ENCODE data around the gene COPZ1. TPM values are rescaled to one million over a fixed set of nuclear protein-coding genes. Genes with fewer than 3 reads are reported as not detected.

The COPZ1 gene
- total and polyA plus RNA-seq, 2 donors (not counting 3 experiments of a cell fraction or from before 2014, with no cell fraction given): 143 to 174 TPM

DNA sequence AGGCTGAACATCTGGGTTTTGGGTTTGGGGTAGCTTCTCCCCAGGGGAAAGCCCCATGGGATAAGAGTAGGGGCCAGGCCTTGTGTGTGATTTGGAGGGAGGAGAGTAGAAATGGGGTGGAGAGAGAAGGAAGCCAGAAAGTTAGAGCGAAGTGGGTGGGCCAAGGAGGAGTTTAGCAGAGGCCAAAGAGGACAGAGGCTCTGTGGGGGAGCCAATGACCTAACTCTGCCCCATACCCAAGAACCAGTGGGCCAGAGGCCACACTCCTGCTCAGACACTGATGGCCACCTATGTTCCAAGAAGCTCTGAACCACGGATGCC, 50.3 kb downstream of the COPZ1 start:
- Histone ChIP-seq H3K4me3 (replicated peaks in 1 of 3; ENCODE audit: insufficient read depth in 1 of 3, low read depth in 1 of 3, low read length in 3 of 3) (no peak overlapping the region), H3K27ac (ENCODE audit: insufficient read depth, low read depth, low read length) (no peak overlapping the region), H4K20me1 (replicated peaks; ENCODE audit: control insufficient read depth, extremely low read depth, insufficient read depth, low read length) (no peaks in the 10 kb centered on the region), H2AFZ (ENCODE audit: low read depth, low read length) (no peak overlapping the region), H3K9me1 (replicated peaks; ENCODE audit: control insufficient read depth, extremely low read depth, insufficient read depth, low read length) (no peaks in the 10 kb centered on the region), H3K79me2 (ENCODE audit: control insufficient read depth, insufficient read depth, low read length) (no peaks in the 10 kb centered on the region), H3K27me3 (ENCODE audit: control insufficient read depth in 2 of 2, insufficient read depth in 2 of 2, low read length in 2 of 2) (no peaks in the 10 kb centered on the region), H3K4me1 (ENCODE audit: control insufficient read depth, extremely low read depth, insufficient read depth, low read length) (peaks cover 20% of the 10 kb centered on the region), H3K9me3 (replicated peaks; ENCODE audit: control insufficient read depth, insufficient read depth, low read length) (no peaks in the 10 kb centered on the region), H3K9ac (replicated peaks; ENCODE audit: extremely low read depth, insufficient read depth, low read length) (no peak overlapping the region), H3K4me2 (ENCODE audit: insufficient read depth, low read length) (no peak overlapping the region), H3K36me3 (ENCODE audit: control insufficient read depth in 2 of 2, extremely low read depth in 1 of 2, insufficient read depth in 2 of 2, low read length in 2 of 2) (no peaks in the 10 kb centered on the region)
- FAIRE-seq (no peak), DNase-seq (ENCODE audit: low read depth, low spot score) (no peak)
- dilution Hi-C loops (cut with MboI; ENCODE audit: extremely low pct_ligation_motif_present, low sequenced_read_pairs) (no loop called here), intact Hi-C loops (cut with micrococcal nuclease) (no loop called here)
- no TSS peak for BruUV-seq (replicated peaks)
- CTCF ChIA-PET: interaction anchor here (1.3 kb wide), 1 partner anchor 64 kb away, joined by 4 read pairs; no protein-coding TSS in a partner anchor
- TF ChIP-seq POLR2AphosphoS5 (IDR thresholded peaks at IDR 0.05; ENCODE audit: insufficient read depth, low read depth, low read length) (no peak), JUN (IDR thresholded peaks at IDR 0.05; ENCODE audit: borderline replicate concordance, insufficient read depth, insufficient read length, low read depth) (no peak)
- TF ChIP-seq, protein P1, sequence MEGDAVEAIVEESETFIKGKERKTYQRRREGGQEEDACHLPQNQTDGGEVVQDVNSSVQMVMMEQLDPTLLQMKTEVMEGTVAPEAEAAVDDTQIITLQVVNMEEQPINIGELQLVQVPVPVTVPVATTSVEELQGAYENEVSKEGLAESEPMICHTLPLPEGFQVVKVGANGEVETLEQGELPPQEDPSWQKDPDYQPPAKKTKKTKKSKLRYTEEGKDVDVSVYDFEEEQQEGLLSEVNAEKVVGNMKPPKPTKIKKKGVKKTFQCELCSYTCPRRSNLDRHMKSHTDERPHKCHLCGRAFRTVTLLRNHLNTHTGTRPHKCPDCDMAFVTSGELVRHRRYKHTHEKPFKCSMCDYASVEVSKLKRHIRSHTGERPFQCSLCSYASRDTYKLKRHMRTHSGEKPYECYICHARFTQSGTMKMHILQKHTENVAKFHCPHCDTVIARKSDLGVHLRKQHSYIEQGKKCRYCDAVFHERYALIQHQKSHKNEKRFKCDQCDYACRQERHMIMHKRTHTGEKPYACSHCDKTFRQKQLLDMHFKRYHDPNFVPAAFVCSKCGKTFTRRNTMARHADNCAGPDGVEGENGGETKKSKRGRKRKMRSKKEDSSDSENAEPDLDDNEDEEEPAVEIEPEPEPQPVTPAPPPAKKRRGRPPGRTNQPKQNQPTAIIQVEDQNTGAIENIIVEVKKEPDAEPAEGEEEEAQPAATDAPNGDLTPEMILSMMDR (IDR thresholded peaks at IDR 0.05; ENCODE audit: extremely low read depth in 1 of 2, insufficient read depth in 1 of 2, low read depth in 1 of 2, low read length in 2 of 2): no peak
- POLR2A ChIA-PET: no interaction called here

DNA sequence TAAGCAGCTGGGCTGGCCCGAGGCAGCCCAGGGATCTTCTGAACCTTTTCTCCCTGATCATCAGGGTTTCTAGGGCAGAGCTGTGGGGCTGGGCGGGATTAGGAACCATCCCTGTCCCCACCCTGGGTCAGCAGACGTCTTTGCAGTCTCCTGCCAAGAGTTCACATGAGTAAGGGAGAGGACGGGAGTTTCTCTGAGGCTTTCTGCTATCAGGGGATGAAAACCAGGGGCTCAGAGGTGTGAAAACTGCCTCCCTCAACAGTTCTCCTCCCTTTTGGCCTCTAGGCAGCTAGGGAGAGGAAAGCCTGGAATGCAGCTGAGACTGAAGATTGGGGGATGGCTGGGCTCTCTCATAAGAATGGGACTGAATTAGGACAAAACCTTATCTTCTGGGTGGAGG, 51.7 kb downstream of the COPZ1 start:
- Histone ChIP-seq H3K4me1 (ENCODE audit: control insufficient read depth, extremely low read depth, insufficient read depth, low read length) (peaks cover 13% of the 10 kb centered on the region), H3K27ac (ENCODE audit: insufficient read depth, low read depth, low read length) (no peak overlapping the region), H3K9me1 (replicated peaks; ENCODE audit: control insufficient read depth, extremely low read depth, insufficient read depth, low read length) (no peaks in the 10 kb centered on the region), H4K20me1 (replicated peaks; ENCODE audit: control insufficient read depth, extremely low read depth, insufficient read depth, low read length) (no peaks in the 10 kb centered on the region), H3K4me3 (replicated peaks in 1 of 3; ENCODE audit: insufficient read depth in 1 of 3, low read depth in 1 of 3, low read length in 3 of 3) (no peak overlapping the region), H3K79me2 (ENCODE audit: control insufficient read depth, insufficient read depth, low read length) (no peaks in the 10 kb centered on the region), H3K9ac (replicated peaks; ENCODE audit: extremely low read depth, insufficient read depth, low read length) (no peak overlapping the region), H3K4me2 (ENCODE audit: insufficient read depth, low read length) (no peak overlapping the region), H3K27me3 (ENCODE audit: control insufficient read depth in 2 of 2, insufficient read depth in 2 of 2, low read length in 2 of 2) (no peaks in the 10 kb centered on the region), H2AFZ (ENCODE audit: low read depth, low read length) (no peak overlapping the region), H3K36me3 (ENCODE audit: control insufficient read depth in 2 of 2, extremely low read depth in 1 of 2, insufficient read depth in 2 of 2, low read length in 2 of 2) (no peaks in the 10 kb centered on the region), H3K9me3 (replicated peaks; ENCODE audit: control insufficient read depth, insufficient read depth, low read length) (no peaks in the 10 kb centered on the region)
- dilution Hi-C loops (cut with MboI; ENCODE audit: extremely low pct_ligation_motif_present, low sequenced_read_pairs) (no loop called here), intact Hi-C loops (cut with micrococcal nuclease) (no loop called here)
- ChIA-PET POLR2A (interaction anchor here (0.5 kb wide), 1 partner anchor 152 kb away, joined by 6 read pairs; no protein-coding TSS in a partner anchor), CTCF (no interaction called here)
- FAIRE-seq (no peak), DNase-seq (ENCODE audit: low read depth, low spot score) (no peak)
- TF ChIP-seq MYC (IDR thresholded peaks at IDR 0.05; ENCODE audit: low read depth, low read length) (no peak), JUN (IDR thresholded peaks at IDR 0.05; ENCODE audit: borderline replicate concordance, insufficient read depth, insufficient read length, low read depth) (no peak), FOS (IDR thresholded peaks at IDR 0.05; ENCODE audit: borderline replicate concordance, insufficient read depth, low read length) (no peak), POLR2AphosphoS5 (IDR thresholded peaks at IDR 0.05; ENCODE audit: insufficient read depth, low read depth, low read length) (no peak), POLR2A (IDR thresholded peaks at IDR 0.05; ENCODE audit: low read depth, low read length) (no peak), GATA2 (IDR thresholded peaks at IDR 0.05; ENCODE audit: insufficient read depth, insufficient read length, low read depth, low read length) (no peak), EZH2 (IDR thresholded peaks at IDR 0.05; ENCODE audit: borderline replicate concordance, low read depth, low read length, severe bottlenecking) (no peak)
- TF ChIP-seq, protein P1 (IDR thresholded peaks at IDR 0.05; ENCODE audit: extremely low read depth in 1 of 2, insufficient read depth in 1 of 2, low read depth in 1 of 2, low read length in 2 of 2): no peak
- TF ChIP-seq, protein P2, sequence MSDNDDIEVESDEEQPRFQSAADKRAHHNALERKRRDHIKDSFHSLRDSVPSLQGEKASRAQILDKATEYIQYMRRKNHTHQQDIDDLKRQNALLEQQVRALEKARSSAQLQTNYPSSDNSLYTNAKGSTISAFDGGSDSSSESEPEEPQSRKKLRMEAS (IDR thresholded peaks at IDR 0.05; ENCODE audit: insufficient read depth, insufficient read length): no peak
- no TSS peak for BruUV-seq (replicated peaks)

All from endothelial cell of umbilical vein (primary cell).